GM12878 (cell line): ENCODE data around the gene REEP1. TPM values are rescaled to one million over a fixed set of nuclear protein-coding genes. Genes with fewer than 3 reads are reported as not detected.

ENCODE experiments used
- ATAC-seq: fragments of 200-7000 bp; cut with Tn5 transposase; 3 replicates; pipeline ENCODE4 v1.9.1; 2020; ENCODE audit warnings: mild to moderate bottlenecking, moderate library complexity
- BruUV-seq: library from RNA; stranded (reverse); fragments of 400-500 nt; replicated peaks from 2 replicates; lab custom pipeline; 2021; lab: Mats Ljungman, UMichigan
- CTCF ChIA-PET: fragments of 300-600 bp; sonication (Branson Sonifier 250); formaldehyde crosslinking; extraction: SDS; loops from one replicate; lab custom pipeline; 2021; ENCODE audit warnings: inconsistent platforms; lab: Yijun Ruan, JAX
- POLR2A ChIA-PET: fragments of 350-600 bp; formaldehyde crosslinking; extraction: SDS; loops from one replicate; lab custom pipeline; 2021; ENCODE audit warnings: inconsistent platforms; lab: Charles Lee
- RAD21 ChIA-PET: fragments of 300-600 bp; sonication (Branson Sonifier 250); formaldehyde crosslinking; loops from one replicate; lab custom pipeline; 2023; ENCODE audit warnings: antibody characterized with exemption; ENCODE audit not compliant: unreplicated experiment; lab: Charles Lee
- SMC1A ChIA-PET: fragments of 300-600 bp; sonication (Branson Sonifier 250); formaldehyde crosslinking; loops from one replicate; lab custom pipeline; 2023; ENCODE audit not compliant: unreplicated experiment, uncharacterized antibody; lab: Charles Lee
- DNase-seq: peaks from one replicate; pipeline ENCODE4 v3.0.0-alpha.2; 2011; ENCODE audit warnings: low read depth, low spot score
- FAIRE-seq: peaks from 3 replicates; lab custom pipeline; 2011; peaks lifted over from hg19 to GRCh38; lab: Jason Lieb, UNC
- H2AFZ ChIP-seq: 2 replicates; pipeline ENCODE4 v1.6.0; 2011; ENCODE audit warnings: low read depth, low read length, control low read depth; ENCODE audit not compliant: control insufficient read depth
- H3K27ac ChIP-seq: 2 replicates; pipeline ENCODE4 v1.5.1; 2011; ENCODE audit warnings: control low read depth; ENCODE audit not compliant: control insufficient read depth, insufficient read depth
- H3K27me3 ChIP-seq, 2 experiments: replicated peaks in 1 of 2; 2 replicates each; pipeline versions ENCODE4 v1.6.0 to v1.6.1; 2011; ENCODE audit warnings: low read length in 1 of 2; ENCODE audit not compliant: control insufficient read depth in 2 of 2, insufficient read depth in 2 of 2
- H3K36me3 ChIP-seq, 2 experiments: 2 replicates each; pipeline ENCODE4 v1.5.1; 2011; ENCODE audit warnings: low read length in 1 of 2; ENCODE audit not compliant: control insufficient read depth in 2 of 2, insufficient read depth in 2 of 2
- H3K4me1 ChIP-seq: 2 replicates; pipeline ENCODE4 v1.6.1; 2011; ENCODE audit warnings: mild to moderate bottlenecking, low read length, moderate library complexity, mixed read lengths; ENCODE audit not compliant: control insufficient read depth, insufficient read depth
- H3K4me2 ChIP-seq: 2 replicates; pipeline ENCODE4 v1.6.0; 2011; ENCODE audit warnings: control low read depth; ENCODE audit not compliant: control insufficient read depth, insufficient read depth
- H3K4me3 ChIP-seq: fragments of 200-600 bp; sonication (generic); 2 replicates; pipeline ENCODE4 v1.5.1; 2016
- H3K79me2 ChIP-seq: 2 replicates; pipeline ENCODE4 v1.6.0; 2011; ENCODE audit warnings: low read length; ENCODE audit not compliant: control insufficient read depth, insufficient read depth
- H3K9ac ChIP-seq: 2 replicates; pipeline ENCODE4 v1.8.0; 2011; ENCODE audit warnings: low read length, control low read depth, mixed read lengths; ENCODE audit not compliant: control insufficient read depth, insufficient read depth
- H3K9me3 ChIP-seq: replicated peaks from 3 replicates; pipeline ENCODE4 v1.5.1; 2011; ENCODE audit warnings: mild to moderate bottlenecking, low read length; ENCODE audit not compliant: control insufficient read depth, insufficient read depth
- H4K20me1 ChIP-seq: 2 replicates; pipeline ENCODE4 v1.6.0; 2011; ENCODE audit not compliant: control insufficient read depth, insufficient read depth
- CREM ChIP-seq: IDR thresholded peaks from 2 replicates; pipeline ENCODE4 v1.6.1; 2014; ENCODE audit warnings: antibody characterized with exemption, low read depth
- HDAC6 ChIP-seq: fragments of 200-600 bp; sonication (generic); IDR thresholded peaks from one replicate; pipeline ENCODE4 v1.8.0; 2017; ENCODE audit warnings: antibody characterized with exemption; ENCODE audit not compliant: unreplicated experiment
- HDGF ChIP-seq: fragments of 450-650 bp; IDR thresholded peaks from 2 replicates; pipeline ENCODE4 v1.6.1; 2016; ENCODE audit warnings: antibody characterized with exemption
- NR2C2 ChIP-seq: IDR thresholded peaks from 2 replicates; pipeline ENCODE4 v1.6.1; 2011; ENCODE audit warnings: borderline replicate concordance, low read depth; ENCODE audit not compliant: control insufficient read depth, insufficient read length
- WGBS: methylation state at CpG from one replicate; pipeline ENCODE4 v1.1.6; 2016; ENCODE audit warnings: low lambda C conversion rate; ENCODE audit not compliant: insufficient replicate concordance, insufficient coverage; ENCODE audit errors: missing lambda C conversion rate; 5-methylcytosine and 5-hydroxymethylcytosine counted together
- in situ Hi-C: fragments of 300-500 bp; cut with MboI; formaldehyde crosslinking; loops from 9 replicates; pipeline ENCODE4 v1.14.3; 2018; ENCODE audit warnings: mixed read lengths
- intact Hi-C: fragments of 100-400 bp; cut with micrococcal nuclease; formaldehyde crosslinking; loops from one replicate; pipeline ENCODE4 v1.14.2; 2022; ENCODE audit not compliant: unreplicated experiment
- polyA plus RNA-seq, 11 experiments: library from polyadenylated mRNA; depleted of rRNA in 4 of 11; unstranded in 6 of 11; stranded (reverse) in 5 of 11; fragments of >200 nt; fragmentation: Nextera tagmentation in 4 of 11; fragmentation: Illumina TruSeq in 1 of 11; extraction: Ambion mirVana in 4 of 11; extraction: Trizol in 1 of 11; gene quantifications; 1 replicate in 1 of 11; 2 replicates in 10 of 11; pipeline versions ENCODE4 v1.2.1 to v1.2.3, GENCODE V29; 2011 to 2016; ENCODE audit warnings: inconsistent platforms in 2 of 11, missing spikeins in 2 of 11, low read depth in 1 of 11
- total RNA-seq, 4 experiments: library from RNA; depleted of rRNA in 3 of 4; stranded (reverse); fragments of >200 nt in 3 of 4; fragmentation: Illumina TruSeq in 1 of 4; extraction: Trizol in 1 of 4; gene quantifications; 2 replicates each; pipeline versions ENCODE4 v1.2.1 to v1.2.3, GENCODE V29; 2013 to 2021
- TF ChIP-seq, protein P1 (sequence below): fragments of 450-650 bp; IDR thresholded peaks from 2 replicates; pipeline ENCODE4 v1.6.1; 2016; ENCODE audit warnings: mild to moderate bottlenecking

The REEP1 gene
- total and polyA plus RNA-seq, 10 of the 15 experiments (the other 5 are each of a cell fraction or from before 2014, with no cell fraction given), result 0.02 to 0.30 (median 0.09) TPM; not detected in 1

DNA sequence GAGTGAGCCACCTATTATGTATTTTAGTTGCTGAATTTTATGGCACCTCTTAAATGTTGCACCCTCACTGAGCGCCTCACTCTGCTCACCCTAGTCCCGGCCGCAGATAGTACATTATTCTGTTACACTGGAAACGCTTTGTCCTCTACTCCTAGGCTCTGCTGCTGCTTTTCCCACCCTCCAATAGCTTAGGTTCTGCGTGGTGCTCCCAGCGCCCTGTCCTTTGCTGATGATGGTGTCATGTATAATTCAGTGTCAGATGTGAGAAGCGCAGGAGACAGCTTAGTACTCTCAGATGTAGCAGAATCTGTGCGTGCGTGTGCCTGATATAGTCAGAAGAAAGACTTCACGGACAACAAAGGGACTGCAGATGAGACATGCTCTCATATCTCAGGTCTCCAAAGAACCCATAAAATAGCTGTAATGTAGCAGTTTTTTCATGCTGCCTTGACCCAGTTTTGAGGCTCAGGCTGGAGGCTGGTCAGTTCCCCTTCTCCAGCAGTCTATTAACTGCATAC is 1.4 kb upstream of the REEP1 start (continued):
- no peak for TF ChIP-seq HDGF
- TF ChIP-seq HDAC6, result no peak

GRCh38 chr2:86336675-86337243 is 667 bp downstream of the REEP1 start:
- Histone ChIP-seq H3K9me3 (no peaks in the 10 kb centered on the region; the same call in 1 of the 3 replicates), H3K79me2 (no peaks in the 10 kb centered on the region), H4K20me1 (no peaks in the 10 kb centered on the region; the same call in 1 of the 2 replicates), H2AFZ (no peak overlapping the region), H3K27me3 (peaks cover 14 to 20% of the 10 kb centered on the region in 2 experiments), H3K9ac (no peak overlapping the region), H3K36me3 (no peaks in the 10 kb centered on the region), H3K4me1 (no peaks in the 10 kb centered on the region), H3K4me2 (peak overlapping the region; percentile 66), H3K27ac (no peak overlapping the region), H3K4me3 (peak overlapping the region; percentile 44; the same call in 1 of the 2 replicates)
- no peak for FAIRE-seq
- DNase-seq, result no peak
- CTCF ChIA-PET, result no interaction called here
- POLR2A ChIA-PET, result no interaction called here
- no TSS peak for BruUV-seq
- in situ Hi-C loops, result no loop called here
- RAD21 ChIA-PET, result no interaction called here
- TF ChIP-seq CREM (no peak), NR2C2 (no peak)
- TF ChIP-seq, protein P1, sequence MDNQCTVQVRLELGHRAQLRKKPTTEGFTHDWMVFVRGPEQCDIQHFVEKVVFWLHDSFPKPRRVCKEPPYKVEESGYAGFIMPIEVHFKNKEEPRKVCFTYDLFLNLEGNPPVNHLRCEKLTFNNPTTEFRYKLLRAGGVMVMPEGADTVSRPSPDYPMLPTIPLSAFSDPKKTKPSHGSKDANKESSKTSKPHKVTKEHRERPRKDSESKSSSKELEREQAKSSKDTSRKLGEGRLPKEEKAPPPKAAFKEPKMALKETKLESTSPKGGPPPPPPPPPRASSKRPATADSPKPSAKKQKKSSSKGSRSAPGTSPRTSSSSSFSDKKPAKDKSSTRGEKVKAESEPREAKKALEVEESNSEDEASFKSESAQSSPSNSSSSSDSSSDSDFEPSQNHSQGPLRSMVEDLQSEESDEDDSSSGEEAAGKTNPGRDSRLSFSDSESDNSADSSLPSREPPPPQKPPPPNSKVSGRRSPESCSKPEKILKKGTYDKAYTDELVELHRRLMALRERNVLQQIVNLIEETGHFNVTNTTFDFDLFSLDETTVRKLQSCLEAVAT, result 0 out of 2 replicates have a peak, but pooled peaks have one; percentile 47
- SMC1A ChIA-PET, result no interaction called here
- intact Hi-C loops, result no loop called here
- no peak for ATAC-seq
- 1% methylated on average over 33 of the region's 45 CpGs for WGBS
